Vagina (tissue), 2 donors: ENCODE data around the gene TRMT44. TPM values are rescaled to one million over a fixed set of nuclear protein-coding genes. Genes with fewer than 3 reads are reported as not detected.
"Not testable (repeated sequence)": the region's sequence is repeated elsewhere in the genome, so short reads cannot be mapped to it uniquely, and the experiment has no call there.

Experiments
- DNase-seq, 2 donors: peaks; one replicate each; pipeline ENCODE4 v3.0.0-alpha.2; 2017; ENCODE audit errors: extremely low spot score in 2 of 2
- H3K27ac ChIP-seq: fragments of 200-600 bp; sonication (generic); one replicate; pipeline ENCODE4 v1.5.1; 2019
- H3K27me3 ChIP-seq: fragments of 200-600 bp; sonication (generic); one replicate; pipeline ENCODE4 v1.5.1; 2019
- H3K36me3 ChIP-seq, 2 donors: fragments of 200-600 bp; sonication (generic); one replicate each; pipeline ENCODE4 v1.5.1; 2017 to 2019
- H3K4me1 ChIP-seq: fragments of 200-600 bp; sonication (generic); one replicate; pipeline ENCODE4 v1.5.1; 2019
- H3K4me3 ChIP-seq, 2 donors: fragments of 200-600 bp; sonication (generic); 1 replicate in 1 of 2; 2 replicates in 1 of 2; pipeline ENCODE4 v1.5.1; 2016 to 2019
- H3K9me3 ChIP-seq: fragments of 200-600 bp; sonication (generic); one replicate; pipeline ENCODE4 v1.5.1; 2019
- POLR2A ChIP-seq, 2 donors: fragments of 450-650 bp; IDR thresholded peaks; one replicate each; pipeline ENCODE4 v1.6.1; 2017; ENCODE audit warnings: antibody characterized with exemption in 2 of 2, mild to moderate bottlenecking in 2 of 2, moderate library complexity in 2 of 2
- POLR2AphosphoS5 ChIP-seq, 2 donors: sonication (generic); formaldehyde crosslinking; IDR thresholded peaks; one replicate each; pipeline ENCODE4 v1.9.0; 2017; ENCODE audit warnings: antibody characterized with exemption in 2 of 2, mild to moderate bottlenecking in 2 of 2, low read depth in 1 of 2; ENCODE audit not compliant: insufficient read depth in 1 of 2
- intact Hi-C: fragments of 100-400 bp; cut with DNase I; formaldehyde crosslinking; loops from one replicate; pipeline ENCODE4 v1.15.1; 2023
- total RNA-seq: library from RNA; depleted of rRNA; stranded (reverse); fragments of >200 nt; gene quantifications from one replicate; pipeline ENCODE4 v1.2.3, GENCODE V29; 2016
- TF ChIP-seq, protein P1 (sequence below), 3 experiments: fragments of 450-650 bp in 2 of 3; fragments of 200-600 bp in 1 of 3; sonication (generic) in 1 of 3; IDR thresholded peaks; one replicate each; pipeline ENCODE4 v1.5.1; 2017 to 2019; ENCODE audit warnings: antibody characterized with exemption in 3 of 3, mild to moderate bottlenecking in 2 of 3, moderate library complexity in 2 of 3

Gene TRMT44
- total RNA-seq, 1 donor from 2014 or later: 19.2 TPM

DNA sequence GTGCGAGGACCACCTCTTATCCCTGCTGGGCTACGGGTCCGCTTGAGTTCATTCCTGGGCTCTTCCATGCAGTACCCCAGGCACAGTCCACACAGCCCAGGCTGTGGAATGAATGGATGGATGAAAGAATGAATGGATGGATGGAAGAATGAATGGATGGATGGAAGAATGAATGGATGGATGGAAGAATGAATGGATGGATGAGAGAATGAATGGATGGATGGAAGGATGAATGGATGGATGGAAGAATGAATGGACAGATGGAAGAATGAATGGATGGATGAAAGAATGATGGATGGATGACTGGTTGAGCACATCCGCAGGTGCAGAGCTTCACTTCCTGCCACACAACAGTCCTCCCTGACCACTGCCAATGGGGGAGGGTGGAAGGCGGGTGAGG lies 28.3 kb upstream of the TRMT44 start:
- Histone ChIP-seq H3K36me3 (peaks cover 0 to 46% of the 10 kb centered on the region in 2 donors), H3K27me3 (no peaks in the 10 kb centered on the region), H3K27ac (no peak overlapping the region), H3K9me3 (no peaks in the 10 kb centered on the region), H3K4me1 (peaks cover 9% of the 10 kb centered on the region), H3K4me3 (no peak overlapping the region)
- intact Hi-C loops: no loop called here
- TF ChIP-seq, protein P1, sequence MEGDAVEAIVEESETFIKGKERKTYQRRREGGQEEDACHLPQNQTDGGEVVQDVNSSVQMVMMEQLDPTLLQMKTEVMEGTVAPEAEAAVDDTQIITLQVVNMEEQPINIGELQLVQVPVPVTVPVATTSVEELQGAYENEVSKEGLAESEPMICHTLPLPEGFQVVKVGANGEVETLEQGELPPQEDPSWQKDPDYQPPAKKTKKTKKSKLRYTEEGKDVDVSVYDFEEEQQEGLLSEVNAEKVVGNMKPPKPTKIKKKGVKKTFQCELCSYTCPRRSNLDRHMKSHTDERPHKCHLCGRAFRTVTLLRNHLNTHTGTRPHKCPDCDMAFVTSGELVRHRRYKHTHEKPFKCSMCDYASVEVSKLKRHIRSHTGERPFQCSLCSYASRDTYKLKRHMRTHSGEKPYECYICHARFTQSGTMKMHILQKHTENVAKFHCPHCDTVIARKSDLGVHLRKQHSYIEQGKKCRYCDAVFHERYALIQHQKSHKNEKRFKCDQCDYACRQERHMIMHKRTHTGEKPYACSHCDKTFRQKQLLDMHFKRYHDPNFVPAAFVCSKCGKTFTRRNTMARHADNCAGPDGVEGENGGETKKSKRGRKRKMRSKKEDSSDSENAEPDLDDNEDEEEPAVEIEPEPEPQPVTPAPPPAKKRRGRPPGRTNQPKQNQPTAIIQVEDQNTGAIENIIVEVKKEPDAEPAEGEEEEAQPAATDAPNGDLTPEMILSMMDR (IDR thresholded peaks at IDR 0.05): no peak
- TF ChIP-seq POLR2A (IDR thresholded peaks at IDR 0.05) (no peak), POLR2AphosphoS5 (IDR thresholded peaks at IDR 0.05; ENCODE audit: insufficient read depth in 1 of 2, low read depth in 1 of 2) (no peak)
- no peak for DNase-seq

DNA sequence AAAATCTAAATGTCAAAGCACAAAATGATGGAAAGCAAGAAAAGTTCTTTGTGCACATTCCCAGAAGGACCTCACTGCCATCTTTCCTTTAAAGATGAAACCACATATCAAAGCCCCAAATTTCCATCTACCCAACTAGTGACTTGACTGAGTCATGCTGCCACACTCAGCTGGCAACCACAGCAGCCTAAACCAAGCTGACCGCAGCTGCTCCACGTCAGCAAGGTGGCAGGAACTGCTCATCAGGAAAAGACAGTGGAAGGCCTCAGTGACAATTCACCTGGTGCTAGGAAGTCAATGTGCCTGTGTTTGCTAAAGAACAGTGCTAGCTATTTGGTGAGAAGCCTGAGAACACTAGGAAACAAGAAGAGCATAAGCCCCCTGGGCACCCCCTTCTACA lies 26.2 kb upstream of the TRMT44 start:
- peaks cover 0 to 42% of the 10 kb centered on the region in 2 donors for H3K36me3 ChIP-seq
- no peak overlapping the region for H3K4me3 ChIP-seq
- H3K4me1 ChIP-seq: peaks cover 10% of the 10 kb centered on the region
- no peak for DNase-seq
- H3K27ac ChIP-seq: no peak overlapping the region
- no peaks in the 10 kb centered on the region for H3K27me3 ChIP-seq
- TF ChIP-seq POLR2AphosphoS5 (IDR thresholded peaks at IDR 0.05; ENCODE audit: insufficient read depth in 1 of 2, low read depth in 1 of 2): no peak
- H3K9me3 ChIP-seq: no peaks in the 10 kb centered on the region
- intact Hi-C loops: no loop called here

DNA sequence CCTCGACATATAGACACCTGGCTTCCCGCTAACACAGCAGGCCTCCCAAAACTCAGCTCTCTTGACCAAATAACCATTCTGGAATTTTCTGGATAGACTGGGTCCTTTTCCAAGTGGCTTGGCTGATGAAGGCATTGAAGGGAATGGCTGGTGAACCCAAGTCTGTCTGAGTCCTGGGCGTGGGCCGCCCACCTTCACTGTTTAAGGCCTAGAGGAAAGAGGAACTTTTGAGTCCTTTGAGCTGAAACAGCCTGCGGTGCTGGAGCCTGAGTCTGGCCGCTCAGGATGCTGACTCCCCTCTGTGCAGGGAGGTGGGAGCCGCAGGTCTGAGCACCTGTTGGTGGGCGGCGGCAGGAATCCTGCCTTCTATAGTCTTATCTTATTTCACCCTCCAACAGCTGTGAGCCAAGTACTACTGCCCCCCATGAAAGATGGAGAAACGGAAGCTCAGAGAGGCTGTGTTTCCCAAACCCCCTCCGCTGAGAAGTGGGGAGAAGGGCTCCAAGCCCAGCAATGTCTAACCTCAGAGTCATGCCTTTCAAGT lies 23.4 kb upstream of the TRMT44 start:
- H3K4me1 ChIP-seq: peaks cover 9% of the 10 kb centered on the region
- H3K27ac ChIP-seq: no peak overlapping the region
- H3K36me3 ChIP-seq: peaks cover 0 to 36% of the 10 kb centered on the region in 2 donors
- intact Hi-C loops: no loop called here
- H3K27me3 ChIP-seq: no peaks in the 10 kb centered on the region
- TF ChIP-seq, protein P1 (IDR thresholded peaks at IDR 0.05): no peak
- no peaks in the 10 kb centered on the region for H3K9me3 ChIP-seq
- DNase-seq: no peak
- no peak overlapping the region for H3K4me3 ChIP-seq

DNA sequence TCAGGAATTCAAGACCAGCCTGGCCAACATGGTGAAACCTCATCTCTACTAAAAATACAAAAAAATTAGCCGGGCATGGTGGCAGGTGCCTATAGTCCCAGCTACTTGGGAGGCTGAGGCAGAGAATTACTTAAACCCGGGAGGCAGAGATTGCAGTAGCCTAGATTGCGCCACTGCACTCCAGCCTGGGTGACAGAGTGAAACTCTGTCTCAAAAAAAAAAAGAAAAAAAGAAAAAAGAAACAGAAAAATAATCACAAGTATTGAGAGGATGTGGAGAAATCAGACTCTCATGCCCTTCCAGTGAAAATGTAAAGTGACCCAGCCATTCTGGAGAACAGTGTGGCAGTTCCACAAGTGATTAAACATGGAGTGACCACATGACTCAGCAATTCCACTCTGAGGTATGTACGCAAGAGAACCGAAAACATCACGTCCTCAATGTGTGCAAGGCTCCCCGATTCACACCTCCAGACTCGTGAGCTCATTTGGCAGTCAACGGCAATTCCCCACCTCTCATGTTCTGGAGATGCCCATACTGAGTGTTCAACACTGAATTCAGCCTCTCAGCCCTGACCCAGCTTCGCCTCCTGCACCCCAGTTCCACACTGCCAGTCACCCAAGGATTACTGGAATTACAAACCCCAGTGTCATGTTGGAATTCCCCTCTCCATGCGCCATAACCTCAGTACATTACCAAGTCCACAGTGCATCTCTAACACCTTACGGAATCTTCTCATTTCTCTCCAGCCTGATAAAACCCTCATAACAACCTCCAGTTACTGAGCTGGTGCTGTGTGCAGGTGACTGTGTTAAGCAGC lies 21.1 kb upstream of the TRMT44 start:
- H3K4me3 ChIP-seq: no peak overlapping the region
- TF ChIP-seq, protein P1 (IDR thresholded peaks at IDR 0.05): no peak
- TF ChIP-seq POLR2AphosphoS5 (IDR thresholded peaks at IDR 0.05; ENCODE audit: insufficient read depth in 1 of 2, low read depth in 1 of 2): no peak
- TF ChIP-seq POLR2A (IDR thresholded peaks at IDR 0.05): no peak
- H3K9me3 ChIP-seq: no peaks in the 10 kb centered on the region
- peaks cover 0 to 25% of the 10 kb centered on the region in 2 donors for H3K36me3 ChIP-seq
- no peaks in the 10 kb centered on the region for H3K27me3 ChIP-seq
- intact Hi-C loops: no loop called here
- no peak overlapping the region for H3K27ac ChIP-seq
- DNase-seq: no peak
- peaks cover 9% of the 10 kb centered on the region for H3K4me1 ChIP-seq

DNA sequence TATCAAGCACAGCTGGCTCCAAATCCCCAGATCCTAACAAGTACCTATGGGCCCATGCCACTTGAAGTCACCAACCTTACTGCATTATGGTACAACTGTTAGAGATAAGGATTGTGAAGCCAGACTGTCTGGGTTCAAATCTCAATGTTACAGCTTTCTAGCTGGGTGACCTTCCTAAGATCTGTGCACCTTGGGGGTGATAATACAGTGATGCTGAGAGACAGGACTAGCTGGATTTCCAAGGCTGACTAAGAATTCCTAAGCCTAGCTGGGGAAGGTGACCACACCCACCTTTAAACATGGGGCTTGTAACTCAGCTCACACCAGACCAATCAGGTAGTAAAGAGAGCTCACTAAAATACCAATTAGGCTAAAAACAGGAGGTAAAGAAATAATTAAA lies 20.4 kb upstream of the TRMT44 start:
- H3K27me3 ChIP-seq, H3K4me3 ChIP-seq, DNase-seq, H3K9me3 ChIP-seq, H3K27ac ChIP-seq, intact Hi-C loops, H3K4me1 ChIP-seq: not testable (repeated sequence)
- H3K36me3 ChIP-seq: peaks cover 0 to 18% of the 10 kb centered on the region in 2 donors

DNA sequence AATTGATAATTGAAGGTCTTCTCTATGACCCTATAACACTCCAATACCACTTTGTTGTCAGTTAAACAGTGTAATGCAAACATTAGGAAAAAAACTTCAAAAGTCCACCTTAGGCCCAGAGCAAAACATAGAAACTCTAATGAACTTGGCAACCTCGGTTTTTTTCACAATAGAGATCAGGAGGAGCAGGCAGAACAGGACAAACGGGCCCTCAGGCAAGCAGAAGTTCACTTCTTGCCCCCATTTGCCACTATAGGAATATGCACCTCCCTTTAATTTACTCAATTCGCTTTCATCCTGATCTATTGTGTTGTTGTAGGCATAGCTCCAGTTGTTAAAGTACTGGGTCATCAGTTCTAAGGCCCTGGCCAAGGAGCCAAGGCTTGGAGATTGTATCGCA lies 18.2 kb upstream of the TRMT44 start:
- intact Hi-C loops: no loop called here
- no peak for DNase-seq
- no peaks in the 10 kb centered on the region for H3K9me3 ChIP-seq
- H3K27ac ChIP-seq: no peak overlapping the region
- no peak overlapping the region for H3K4me3 ChIP-seq
- H3K27me3 ChIP-seq: no peaks in the 10 kb centered on the region
- TF ChIP-seq POLR2AphosphoS5 (IDR thresholded peaks at IDR 0.05; ENCODE audit: insufficient read depth in 1 of 2, low read depth in 1 of 2): no peak
- TF ChIP-seq, protein P1 (IDR thresholded peaks at IDR 0.05): no peak
- no peak for TF ChIP-seq POLR2A (IDR thresholded peaks at IDR 0.05)
- peaks cover 28% of the 10 kb centered on the region for H3K4me1 ChIP-seq
- H3K36me3 ChIP-seq: peaks cover 0 to 5% of the 10 kb centered on the region in 2 donors
